Activated naive CD4-positive, alpha-beta T cell treated with anti-CD3 and anti-CD28 coated beads, Interleukin-2, amount 50 U/mL, for 72 hours (primary cell): ENCODE results near the gene SELL. TPM values are rescaled to one million over a fixed set of nuclear protein-coding genes. Genes with fewer than 3 reads are reported as not detected.
"Not testable (repeated sequence)": the region's sequence is repeated elsewhere in the genome, so short reads cannot be mapped to it uniquely, and the experiment has no call there.

ENCODE experiments used
- ATAC-seq, 2 donors: fragments of 150-1000 bp; cut with Tn5 transposase; 2 replicates each; pipeline ENCODE4 v1.10.0; 2021; ENCODE audit warnings: mild to moderate bottlenecking in 2 of 2, moderate library complexity in 2 of 2
- DNase-seq, 2 donors: peaks; one replicate each; pipeline ENCODE4 v3.0.0; 2021 to 2022; ENCODE audit warnings: low spot score in 2 of 2
- H3K27ac Mint-ChIP-seq, 2 donors: one replicate each; pipeline ENCODE4 v1.8.0; 2022; ENCODE audit warnings: mild to moderate bottlenecking in 2 of 2, mixed read lengths in 2 of 2
- H3K36me3 Mint-ChIP-seq, 2 donors: one replicate each; pipeline ENCODE4 v1.8.0; 2022; ENCODE audit warnings: mixed read lengths in 2 of 2
- H3K9me3 Mint-ChIP-seq, 2 donors: one replicate each; pipeline ENCODE4 v1.8.0; 2022; ENCODE audit warnings: mixed read lengths in 2 of 2
- total RNA-seq, 2 donors: library from RNA; stranded (reverse); gene quantifications; one replicate each; pipeline ENCODE4 v1.2.3, GENCODE V29; 2022

SELL gene
- total RNA-seq, 2 donors from 2014 or later = 317 to 341 TPM

DNA sequence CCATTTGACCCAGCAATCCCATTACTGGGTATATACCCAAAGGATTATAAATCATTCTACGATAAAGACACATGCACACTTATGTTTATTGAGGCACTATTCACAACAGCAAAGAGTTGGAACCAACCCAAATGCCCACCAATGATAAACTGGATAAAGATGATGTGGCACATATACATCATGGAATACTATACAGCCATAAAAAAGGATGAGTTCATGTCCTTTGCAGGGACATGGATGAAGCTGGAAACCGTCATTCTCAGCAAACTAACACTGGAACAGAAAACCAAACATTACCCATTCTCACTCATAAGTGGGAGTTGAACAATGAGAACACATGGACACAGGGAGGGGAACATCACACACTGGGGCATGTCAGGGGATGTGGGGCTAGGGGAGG lies 3.7 kb upstream of the SELL start:
- ATAC-seq, H3K27ac Mint-ChIP-seq, DNase-seq: not testable (repeated sequence)
- Mint-ChIP-seq H3K9me3 (peaks cover 0 to 19% of the 10 kb centered on the region in 2 donors), H3K36me3 (peaks cover 0 to 17% of the 10 kb centered on the region in 2 donors)

DNA sequence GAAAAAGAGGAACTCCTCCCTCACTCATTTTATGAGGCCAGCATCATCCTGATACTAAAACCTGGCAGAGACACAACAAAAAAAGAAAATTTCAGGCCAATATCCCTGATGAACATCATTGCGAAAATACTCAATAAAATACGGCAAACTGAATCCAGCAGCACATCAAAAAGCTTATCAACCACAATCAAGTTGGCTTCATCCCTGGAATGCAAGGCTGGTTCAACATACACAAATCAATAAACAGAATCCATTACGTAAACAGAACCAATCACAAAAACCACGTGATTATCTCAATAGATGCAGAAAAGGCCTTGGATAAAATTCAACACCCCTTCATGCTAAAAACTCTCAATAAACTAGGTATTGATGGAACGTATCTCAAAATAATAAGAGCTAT lies 1.7 kb upstream of the SELL start:
- H3K27ac Mint-ChIP-seq, DNase-seq, ATAC-seq: not testable (repeated sequence)
- Mint-ChIP-seq H3K36me3 (peaks cover 14 to 34% of the 10 kb centered on the region in 2 donors), H3K9me3 (peaks cover 0 to 14% of the 10 kb centered on the region in 2 donors)

DNA sequence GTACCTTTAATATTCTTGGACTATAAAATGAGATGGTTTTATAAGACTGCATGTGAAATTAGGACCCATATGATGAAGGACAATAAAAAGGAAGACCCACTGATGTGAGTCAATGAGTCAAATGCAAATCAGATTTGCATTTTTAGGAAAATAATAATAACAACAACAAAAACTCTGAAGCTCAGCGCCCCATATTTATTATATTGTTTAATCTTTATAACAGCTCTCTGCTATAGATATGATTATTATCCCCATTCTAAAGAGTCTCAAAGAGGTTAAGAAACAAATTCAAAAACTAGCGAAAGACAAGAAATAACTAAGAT lies 850 bp upstream of the SELL start:
- Mint-ChIP-seq H3K9me3 (peaks cover 0 to 9% of the 10 kb centered on the region in 2 donors), H3K27ac (peak overlapping the region in 1 of 2 donors; percentile 86), H3K36me3 (peaks cover 17 to 36% of the 10 kb centered on the region in 2 donors)
- no peak for DNase-seq
- ATAC-seq = no peak

DNA sequence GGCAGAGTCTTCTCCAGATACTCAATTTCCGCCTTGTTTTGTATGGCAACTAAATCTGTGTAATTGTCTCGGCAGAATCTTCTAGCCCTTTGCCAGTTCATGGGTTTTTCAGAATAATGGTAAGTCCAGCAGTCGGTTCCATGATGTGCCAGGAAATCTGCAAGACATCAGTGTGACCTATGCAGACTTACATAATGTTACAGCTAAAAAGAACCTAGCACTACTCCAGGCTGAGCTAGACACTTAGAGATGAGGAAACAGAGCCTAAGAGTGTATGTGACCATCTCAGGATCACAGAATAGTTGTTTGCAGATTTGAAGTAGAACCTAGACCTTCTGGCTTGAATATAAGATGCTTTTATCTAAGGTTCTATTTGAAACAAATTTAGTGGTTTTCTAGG lies 2.8 kb downstream of the SELL start:
- peak; percentile 7 to 30 for ATAC-seq
- H3K36me3 Mint-ChIP-seq = peaks cover 53 to 57% of the 10 kb centered on the region in 2 donors
- no peak for DNase-seq
- H3K27ac Mint-ChIP-seq = peak overlapping the region; percentile 92 to 94
- H3K9me3 Mint-ChIP-seq = peaks cover 0 to 3% of the 10 kb centered on the region in 2 donors

DNA sequence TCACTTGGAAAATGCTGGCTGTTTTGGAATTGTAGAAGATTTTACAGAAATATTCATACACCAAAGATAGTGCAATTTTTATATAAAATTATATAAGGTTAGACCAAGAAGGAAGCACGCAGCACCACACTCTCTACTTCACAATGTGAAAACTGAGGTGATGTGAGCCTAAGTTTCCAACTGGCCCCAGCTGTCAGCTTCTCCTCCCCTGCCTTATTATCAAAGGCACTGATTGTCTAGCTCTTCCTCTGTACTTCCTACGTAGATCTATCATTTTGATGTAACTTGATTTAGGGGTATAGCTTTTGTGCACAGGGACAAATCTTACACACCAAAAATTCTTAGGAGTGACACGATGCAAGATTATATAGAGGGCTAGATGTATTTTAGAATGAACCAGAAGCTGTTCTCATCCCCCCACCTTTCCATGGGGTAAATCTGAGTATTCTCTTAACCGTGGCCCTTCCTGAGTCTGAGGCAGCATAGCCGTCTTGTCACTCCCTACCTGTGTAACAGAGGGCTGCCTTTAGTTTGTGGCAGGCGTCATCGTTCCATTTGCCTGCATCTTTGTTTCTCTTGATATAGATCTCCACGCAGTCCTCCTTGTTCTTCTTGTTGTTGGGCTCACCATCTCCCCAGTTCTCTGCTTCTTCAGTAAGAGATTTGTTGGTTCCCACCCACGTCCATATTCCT lies 3.4 kb downstream of the SELL start:
- Mint-ChIP-seq H3K36me3 (peaks cover 59 to 63% of the 10 kb centered on the region in 2 donors), H3K27ac (peak overlapping the region; percentile 92 to 94), H3K9me3 (peaks cover 0 to 3% of the 10 kb centered on the region in 2 donors)
- ATAC-seq = peak; percentile 17 to 49
- no peak for DNase-seq

DNA sequence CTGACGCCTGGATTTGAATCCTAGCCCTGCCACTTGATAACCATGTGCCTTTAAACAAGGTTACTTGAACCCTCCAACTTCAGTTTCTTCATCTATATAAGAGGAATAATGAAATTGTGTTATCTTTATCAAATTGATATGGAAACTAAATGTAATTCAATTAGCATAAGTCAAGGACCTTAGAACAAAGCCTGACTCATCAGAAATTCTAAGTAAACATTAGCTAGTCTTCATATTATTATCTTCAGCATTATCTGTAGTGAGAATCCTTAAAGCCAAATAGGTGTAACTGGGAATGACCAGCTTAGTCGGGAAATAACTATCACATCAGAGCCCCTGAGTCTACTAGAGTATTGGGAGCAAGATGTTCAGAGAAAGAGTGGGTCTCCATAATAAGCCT lies 6.6 kb downstream of the SELL start:
- DNase-seq (no peak), ATAC-seq (no peak)
- Mint-ChIP-seq H3K36me3 (peaks cover 82 to 91% of the 10 kb centered on the region in 2 donors), H3K27ac (peak overlapping the region; percentile 76 to 85), H3K9me3 (peaks cover 3 to 4% of the 10 kb centered on the region in 2 donors)

DNA sequence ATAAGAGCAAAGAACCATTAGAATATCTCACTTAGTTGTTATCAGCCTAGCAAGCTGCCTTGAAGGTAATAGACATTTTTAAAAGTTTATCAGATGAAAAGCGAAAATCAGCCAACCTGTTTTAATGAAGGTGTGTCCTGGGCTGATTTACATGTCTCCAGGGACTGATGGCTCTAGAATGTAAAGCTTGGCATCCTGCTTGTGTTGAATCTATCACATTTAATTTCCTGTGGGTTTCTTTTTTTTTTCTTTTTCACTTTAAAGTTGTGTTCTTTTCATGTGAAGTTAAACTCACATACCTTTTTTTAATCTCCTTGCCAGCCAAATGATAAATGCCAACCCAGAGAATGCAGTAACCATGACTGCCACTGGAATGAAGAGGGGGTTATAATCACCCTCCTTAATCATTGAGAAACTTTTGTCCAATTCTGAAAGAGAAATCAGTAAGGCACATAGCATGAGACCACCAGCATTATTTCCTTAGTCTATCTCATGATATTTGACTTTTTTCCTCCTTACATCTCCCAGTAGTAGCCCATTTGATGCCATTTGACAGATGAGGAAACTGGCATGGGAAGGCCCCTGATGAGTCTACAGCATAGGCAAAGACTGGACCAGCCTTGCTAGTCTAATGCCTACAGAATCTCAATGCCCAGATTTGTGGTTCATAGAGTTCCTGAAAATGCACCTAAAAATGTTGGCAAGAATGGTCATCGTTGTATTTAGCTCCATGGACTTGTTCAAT lies 10.0 kb downstream of the SELL start:
- Mint-ChIP-seq H3K36me3 (peaks cover 86 to 90% of the 10 kb centered on the region in 2 donors), H3K9me3 (peaks cover 3 to 4% of the 10 kb centered on the region in 2 donors), H3K27ac (peak overlapping the region; percentile 75 to 85)
- DNase-seq (no peak), ATAC-seq (no peak)

DNA sequence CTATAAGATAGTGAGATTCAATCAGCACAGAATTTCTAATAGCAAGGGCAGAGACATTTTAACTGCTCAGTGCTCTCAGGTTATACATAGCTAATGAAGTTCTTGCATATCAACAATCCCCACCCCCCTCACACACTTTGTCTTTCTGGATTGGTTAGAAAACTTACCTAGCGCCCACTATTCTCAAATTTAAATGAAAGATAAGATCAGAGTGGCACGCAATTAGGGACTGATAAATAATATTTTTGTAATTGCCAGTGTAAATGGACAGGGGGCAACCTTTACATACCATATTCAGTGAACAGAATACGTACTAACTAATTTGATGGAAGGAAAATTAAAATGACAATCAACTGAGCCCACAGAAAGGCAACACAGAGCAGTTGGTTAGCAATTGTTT lies 11.7 kb downstream of the SELL start:
- H3K36me3 Mint-ChIP-seq = peaks cover 86 to 90% of the 10 kb centered on the region in 2 donors
- no peak for DNase-seq

DNA sequence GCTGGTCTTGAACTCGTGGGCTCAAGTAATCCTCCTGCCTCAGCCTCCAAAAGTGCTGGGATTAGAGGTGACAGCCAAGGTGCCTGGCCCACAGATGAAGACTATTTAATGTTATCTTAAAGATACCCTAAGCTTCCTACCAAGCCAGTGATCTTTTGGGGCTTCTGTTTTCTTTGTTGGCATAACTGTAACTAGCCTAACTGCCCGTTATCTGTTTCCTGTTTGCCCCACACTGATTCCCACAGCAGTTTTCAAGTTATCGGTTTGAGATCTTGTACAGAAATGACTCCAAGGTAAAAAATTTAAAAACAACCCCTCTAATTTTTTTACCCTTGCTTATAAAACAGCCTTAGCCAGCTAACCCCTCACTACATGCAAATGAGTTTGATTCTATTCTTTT lies 12.4 kb downstream of the SELL start:
- Mint-ChIP-seq H3K9me3 (peaks cover 0 to 4% of the 10 kb centered on the region in 2 donors), H3K27ac (peak overlapping the region; percentile 85 to 92), H3K36me3 (peaks cover 85% of the 10 kb centered on the region in 2 donors)
- DNase-seq = no peak
- peak; percentile 60 to 63 for ATAC-seq

More for the DNA sequence above, 11.7 kb downstream of the SELL start:
- no peak for ATAC-seq
- Mint-ChIP-seq H3K9me3 (peaks cover 0 to 4% of the 10 kb centered on the region in 2 donors), H3K27ac (peak overlapping the region; percentile 85 to 92)

DNA sequence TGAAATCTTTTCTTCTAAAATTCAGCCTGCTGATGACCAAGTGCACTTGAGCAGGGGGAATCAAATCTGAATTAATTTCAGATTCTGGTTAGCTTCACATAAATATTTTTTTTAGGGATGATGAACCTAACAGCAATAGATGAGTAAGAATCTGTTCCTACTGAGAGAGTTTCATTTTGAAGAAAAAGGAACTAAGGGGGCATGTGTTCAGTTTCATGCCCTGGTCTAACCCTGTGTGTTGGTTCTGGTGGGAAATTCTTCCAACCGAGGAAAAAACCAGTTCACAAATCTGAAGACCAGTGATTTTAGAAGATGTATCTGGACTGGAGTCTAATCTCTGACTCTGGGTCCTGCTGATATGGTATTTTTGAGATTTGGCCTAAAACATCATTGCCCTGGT lies 13.7 kb downstream of the SELL start:
- peak; percentile 39 to 43 for ATAC-seq
- DNase-seq = no peak
- Mint-ChIP-seq H3K9me3 (peaks cover 0 to 4% of the 10 kb centered on the region in 2 donors), H3K36me3 (peaks cover 73 to 77% of the 10 kb centered on the region in 2 donors), H3K27ac (peak overlapping the region; percentile 85 to 92)

DNA sequence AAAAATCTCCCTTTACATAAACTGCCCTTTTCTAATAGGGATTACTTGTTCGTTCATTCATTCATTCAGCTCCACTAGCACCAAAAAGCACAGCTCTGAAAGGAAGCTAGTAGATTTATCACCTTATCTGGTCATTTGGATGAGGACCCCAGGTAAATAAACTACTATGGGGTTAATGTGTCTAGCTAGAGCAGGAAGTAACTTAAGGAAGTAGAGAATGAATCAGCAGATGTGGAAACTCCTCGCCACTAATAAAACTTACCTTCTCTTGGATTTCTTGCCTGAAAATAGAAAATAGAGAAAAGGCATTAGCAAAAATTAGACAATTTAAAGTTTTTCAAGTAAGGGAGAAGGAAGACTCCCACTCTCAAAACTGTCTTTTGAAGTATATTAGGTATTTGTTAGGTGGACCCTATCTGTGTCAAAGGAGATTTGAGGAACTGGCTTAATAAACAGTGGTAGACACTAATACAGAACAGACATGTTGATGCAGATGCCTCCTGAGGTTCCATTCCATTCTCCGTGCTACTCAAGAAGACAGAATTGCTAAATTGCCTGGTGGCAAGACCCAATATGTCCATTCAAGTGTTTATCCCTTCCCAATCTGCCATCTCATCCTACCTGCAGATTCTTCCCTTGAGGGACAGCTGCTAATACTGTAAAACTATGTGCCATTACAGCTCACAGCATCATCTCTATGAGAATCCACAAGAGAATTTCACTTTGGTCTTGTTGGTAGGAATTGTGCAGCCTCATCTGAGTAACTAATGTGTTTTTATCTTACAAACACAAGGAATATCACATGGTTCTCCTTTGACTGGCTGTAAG lies 14.9 kb downstream of the SELL start:
- ATAC-seq (no peak), DNase-seq (no peak)
- H3K36me3 Mint-ChIP-seq = peaks cover 64 to 67% of the 10 kb centered on the region in 2 donors
- H3K9me3 Mint-ChIP-seq = peaks cover 0 to 4% of the 10 kb centered on the region in 2 donors
- H3K27ac Mint-ChIP-seq = peak overlapping the region; percentile 85 to 92

DNA sequence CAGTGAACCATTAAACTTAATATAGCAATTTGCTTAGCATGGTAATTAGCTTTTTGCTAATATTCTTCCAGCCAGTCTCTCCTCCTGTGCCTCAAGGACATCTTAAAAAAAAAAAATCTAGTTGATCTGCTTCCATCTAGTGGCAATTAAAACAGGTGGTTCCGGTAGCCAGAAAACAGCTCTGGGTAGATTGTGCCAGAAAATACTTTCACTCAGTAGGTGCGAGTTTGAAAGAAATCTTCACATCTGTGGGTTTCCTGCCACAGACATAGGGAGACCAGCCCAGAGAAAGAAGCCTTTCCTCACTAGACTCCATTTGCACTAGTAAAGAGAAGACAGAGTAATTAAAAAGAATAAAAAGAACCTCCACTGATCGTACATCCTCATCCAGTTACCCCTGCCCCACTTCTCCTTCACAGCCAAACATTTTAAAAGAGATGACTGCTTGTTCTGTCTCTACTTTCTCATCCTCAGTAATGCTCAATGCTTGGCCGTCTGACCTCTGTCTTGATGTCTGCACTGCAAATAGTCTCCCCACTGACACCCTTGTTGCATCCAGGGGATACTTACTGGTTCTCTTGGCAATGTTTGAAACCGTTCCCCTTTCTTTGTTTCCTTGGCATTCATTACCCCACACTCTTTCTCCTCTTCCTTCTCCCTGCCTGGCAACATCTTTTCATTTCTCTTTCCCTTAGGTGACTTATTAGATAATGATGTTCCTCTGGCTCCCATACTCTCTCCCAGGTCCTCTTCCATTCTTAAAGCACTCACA lies 16.9 kb downstream of the SELL start:
- no peaks in the 10 kb centered on the region for H3K9me3 Mint-ChIP-seq
- H3K36me3 Mint-ChIP-seq = peaks cover 59 to 67% of the 10 kb centered on the region in 2 donors
- ATAC-seq (peak; percentile 13 to 19), DNase-seq (no peak)
- peak overlapping the region; percentile 85 to 92 for H3K27ac Mint-ChIP-seq

DNA sequence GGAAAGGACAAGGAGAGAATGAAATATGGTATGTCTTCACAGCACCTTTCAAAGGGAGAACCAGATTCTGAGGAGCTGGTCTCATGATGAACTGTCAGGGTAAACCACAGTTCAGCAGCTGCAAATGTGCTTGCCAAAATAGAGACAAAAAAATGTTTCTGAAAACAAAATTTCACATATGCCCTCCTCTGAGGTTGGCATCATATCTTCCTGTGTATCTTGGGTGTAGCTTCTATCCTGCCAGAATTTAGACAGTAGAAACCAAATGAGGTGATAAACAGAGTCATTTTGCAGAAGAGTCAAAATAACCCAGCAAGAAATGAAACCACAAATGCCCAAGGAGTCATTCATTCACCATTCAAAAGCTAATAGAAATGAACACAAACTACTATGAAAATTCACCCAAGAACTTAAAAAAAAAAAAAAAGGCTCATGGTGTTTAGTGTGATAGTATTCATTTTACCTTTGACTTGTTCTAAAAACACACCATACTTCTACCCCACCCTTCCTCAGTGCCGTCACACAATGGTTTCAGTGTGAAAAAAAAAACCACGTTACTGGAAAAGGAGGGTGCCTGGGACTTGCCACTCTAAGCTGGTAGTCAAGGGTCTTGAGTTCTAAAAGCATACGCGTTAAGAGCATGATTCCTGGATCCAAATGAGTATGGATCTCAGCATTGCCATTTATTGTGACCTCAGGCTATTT lies 18.5 kb downstream of the SELL start:
- Mint-ChIP-seq H3K27ac (peak overlapping the region; percentile 85 to 92), H3K36me3 (peaks cover 44 to 51% of the 10 kb centered on the region in 2 donors), H3K9me3 (no peaks in the 10 kb centered on the region)
- no peak for DNase-seq
- peak; percentile 73 to 84 for ATAC-seq

DNA sequence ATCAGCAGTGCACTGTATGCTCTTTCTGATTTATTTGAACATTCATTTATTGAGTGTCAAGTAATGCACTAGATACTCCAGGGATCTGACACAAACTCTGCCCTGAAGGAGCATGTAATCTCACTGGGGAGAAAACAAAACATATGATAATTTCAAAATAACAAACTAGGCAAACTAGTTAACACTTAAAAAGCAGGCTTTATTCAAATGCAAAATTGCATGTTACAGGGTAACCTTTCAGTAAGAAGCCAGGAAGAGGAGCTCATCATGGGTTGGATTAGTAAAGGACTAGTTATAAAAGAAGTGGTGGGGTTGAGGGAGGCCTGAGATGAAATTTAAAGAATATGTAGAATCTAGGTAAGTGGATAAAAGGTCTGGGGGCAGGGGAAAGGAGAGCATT lies 20.9 kb downstream of the SELL start:
- peak overlapping the region; percentile 63 to 85 for H3K27ac Mint-ChIP-seq
- DNase-seq = no peak
- peaks cover 27 to 35% of the 10 kb centered on the region in 2 donors for H3K36me3 Mint-ChIP-seq
- H3K9me3 Mint-ChIP-seq = no peaks in the 10 kb centered on the region
- no peak for ATAC-seq

DNA sequence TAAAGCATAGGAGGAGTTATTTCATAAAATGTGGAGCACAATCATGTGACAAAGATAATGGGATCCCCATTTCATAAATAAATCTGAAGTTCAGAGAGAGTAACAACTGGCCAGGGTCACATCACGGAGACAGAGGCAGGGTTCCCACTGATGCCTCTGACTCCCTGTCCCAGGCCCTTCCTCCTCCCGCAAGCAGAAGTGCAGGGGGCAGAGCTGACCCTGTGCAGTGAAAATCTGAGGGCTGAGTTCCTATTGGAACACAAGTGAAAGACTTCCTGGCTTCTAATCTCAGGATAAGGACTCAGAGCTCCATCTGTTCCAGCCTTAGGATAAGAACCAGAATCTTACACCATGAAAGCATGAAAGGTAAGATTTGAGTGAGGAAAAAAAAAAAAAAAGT lies 22.0 kb downstream of the SELL start:
- Mint-ChIP-seq H3K9me3 (no peaks in the 10 kb centered on the region), H3K36me3 (peaks cover 16 to 25% of the 10 kb centered on the region in 2 donors), H3K27ac (peak overlapping the region in 1 of 2 donors; percentile 61)
- DNase-seq (no peak), ATAC-seq (no peak)
